Measurements from ENCODE around the gene CLMN. TPM values are rescaled to one million over a fixed set of nuclear protein-coding genes. Genes with fewer than 3 reads are reported as not detected.

Gene CLMN
- total and polyA plus RNA-seq, 2 donors (not counting 3 experiments of a cell fraction or from before 2014, with no cell fraction given) = 0.72 to 9.6 TPM

DNA sequence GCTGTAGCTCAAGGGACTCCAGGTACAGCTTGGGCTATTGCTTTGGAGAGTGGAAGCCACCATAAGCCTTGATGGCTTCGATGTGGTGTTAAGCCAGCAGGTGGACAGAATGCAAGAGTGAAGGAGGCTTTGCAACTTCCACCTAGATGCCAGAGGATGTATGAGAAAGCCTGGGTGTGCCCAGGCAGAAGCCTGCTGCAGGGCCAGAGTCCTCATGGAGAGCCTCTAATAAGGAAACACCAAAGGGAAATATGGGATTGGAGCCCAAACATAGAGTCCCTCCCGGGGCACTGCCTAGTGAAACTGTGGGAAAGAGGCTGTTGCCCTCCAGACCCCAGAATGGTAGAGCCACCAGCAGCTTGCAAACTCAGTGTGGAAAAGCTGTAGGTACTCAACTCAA is 152.5 kb downstream of the CLMN start:
- POLR2A ChIA-PET = no interaction called here
- FAIRE-seq = no peak

More for the DNA sequence above, 152.5 kb downstream of the CLMN start:
- dilution Hi-C loops (cut with MboI; ENCODE audit: extremely low pct_ligation_motif_present, low sequenced_read_pairs) (no loop called here), intact Hi-C loops (cut with micrococcal nuclease) (no loop called here)
- no peaks in the 10 kb centered on the region for H3K79me2 ChIP-seq (ENCODE audit: control insufficient read depth, insufficient read depth, low read length)
- no peaks in the 10 kb centered on the region for H3K9me1 ChIP-seq (replicated peaks; ENCODE audit: control insufficient read depth, extremely low read depth, insufficient read depth, low read length)
- no peaks in the 10 kb centered on the region for H3K4me1 ChIP-seq (ENCODE audit: control insufficient read depth, extremely low read depth, insufficient read depth, low read length)
- CTCF ChIA-PET = no interaction called here
- H3K27me3 ChIP-seq (ENCODE audit: control insufficient read depth in 2 of 2, insufficient read depth in 2 of 2, low read length in 2 of 2) = peaks cover 4 to 5% of the 10 kb centered on the region in 2 experiments
- H3K9me3 ChIP-seq (replicated peaks; ENCODE audit: control insufficient read depth, insufficient read depth, low read length) = no peaks in the 10 kb centered on the region
- no peaks in the 10 kb centered on the region for H4K20me1 ChIP-seq (replicated peaks; ENCODE audit: control insufficient read depth, extremely low read depth, insufficient read depth, low read length)
- no peak overlapping the region for H3K27ac ChIP-seq (ENCODE audit: insufficient read depth, low read depth, low read length)
- H3K36me3 ChIP-seq (ENCODE audit: control insufficient read depth in 2 of 2, extremely low read depth in 1 of 2, insufficient read depth in 2 of 2, low read length in 2 of 2) = no peaks in the 10 kb centered on the region
- no TSS peak for BruUV-seq (replicated peaks)
- H2AFZ ChIP-seq (ENCODE audit: low read depth, low read length) = no peak overlapping the region
- no peak overlapping the region for H3K9ac ChIP-seq (replicated peaks; ENCODE audit: extremely low read depth, insufficient read depth, low read length)
- H3K4me3 ChIP-seq (replicated peaks in 1 of 3; ENCODE audit: insufficient read depth in 1 of 3, low read depth in 1 of 3, low read length in 3 of 3) = no peak overlapping the region
- no peak overlapping the region for H3K4me2 ChIP-seq (ENCODE audit: insufficient read depth, low read length)
- no peak for TF ChIP-seq FOS (IDR thresholded peaks at IDR 0.05; ENCODE audit: borderline replicate concordance, insufficient read depth, low read length)
- TF ChIP-seq EZH2 (IDR thresholded peaks at IDR 0.05; ENCODE audit: borderline replicate concordance, low read depth, low read length, severe bottlenecking) = no peak
- no peak for TF ChIP-seq POLR2AphosphoS5 (IDR thresholded peaks at IDR 0.05; ENCODE audit: insufficient read depth, low read depth, low read length)
- no peak for TF ChIP-seq MYC (IDR thresholded peaks at IDR 0.05; ENCODE audit: low read depth, low read length)
- no peak for TF ChIP-seq GATA2 (IDR thresholded peaks at IDR 0.05; ENCODE audit: insufficient read depth, insufficient read length, low read depth, low read length)
- TF ChIP-seq, protein P1, sequence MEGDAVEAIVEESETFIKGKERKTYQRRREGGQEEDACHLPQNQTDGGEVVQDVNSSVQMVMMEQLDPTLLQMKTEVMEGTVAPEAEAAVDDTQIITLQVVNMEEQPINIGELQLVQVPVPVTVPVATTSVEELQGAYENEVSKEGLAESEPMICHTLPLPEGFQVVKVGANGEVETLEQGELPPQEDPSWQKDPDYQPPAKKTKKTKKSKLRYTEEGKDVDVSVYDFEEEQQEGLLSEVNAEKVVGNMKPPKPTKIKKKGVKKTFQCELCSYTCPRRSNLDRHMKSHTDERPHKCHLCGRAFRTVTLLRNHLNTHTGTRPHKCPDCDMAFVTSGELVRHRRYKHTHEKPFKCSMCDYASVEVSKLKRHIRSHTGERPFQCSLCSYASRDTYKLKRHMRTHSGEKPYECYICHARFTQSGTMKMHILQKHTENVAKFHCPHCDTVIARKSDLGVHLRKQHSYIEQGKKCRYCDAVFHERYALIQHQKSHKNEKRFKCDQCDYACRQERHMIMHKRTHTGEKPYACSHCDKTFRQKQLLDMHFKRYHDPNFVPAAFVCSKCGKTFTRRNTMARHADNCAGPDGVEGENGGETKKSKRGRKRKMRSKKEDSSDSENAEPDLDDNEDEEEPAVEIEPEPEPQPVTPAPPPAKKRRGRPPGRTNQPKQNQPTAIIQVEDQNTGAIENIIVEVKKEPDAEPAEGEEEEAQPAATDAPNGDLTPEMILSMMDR (IDR thresholded peaks at IDR 0.05; ENCODE audit: extremely low read depth in 1 of 2, insufficient read depth in 1 of 2, low read depth in 1 of 2, low read length in 2 of 2) = no peak
- TF ChIP-seq POLR2A (IDR thresholded peaks at IDR 0.05; ENCODE audit: low read depth, low read length) = no peak
- no peak for TF ChIP-seq JUN (IDR thresholded peaks at IDR 0.05; ENCODE audit: borderline replicate concordance, insufficient read depth, insufficient read length, low read depth)
- no peak for TF ChIP-seq MAX (IDR thresholded peaks at IDR 0.05; ENCODE audit: insufficient read depth, insufficient read length)
- no peak for DNase-seq (ENCODE audit: low read depth, low spot score)
